Fibroblast of upper back skin (primary cell): ENCODE data around the gene MYH3.
A peak's percentile ranks its signal among the peaks of the same experiment; 100 is the strongest.
"Not testable (repeated sequence)": the region's sequence is repeated elsewhere in the genome, so short reads cannot be mapped to it uniquely, and the experiment has no call there.

ENCODE experiments used
- DNase-seq: peaks from one replicate; pipeline ENCODE4 v3.0.0-alpha.2; 2013

Gene MYH3

GRCh38 chr17:10657148-10657547 is at the start of gene MYH3:
Gene MYH3, minus strand, starts transcription at chr17:10657309. Its CDS starts 2,245 bp downstream, at chr17:10655064.
- no peak for DNase-seq

- DNase-seq: no peak
These were observed 48.6 kb upstream of the MYH3 start for GRCh38 chr17:10705727-10706126.

GRCh38 chr17:10702574-10702973 is 45.5 kb upstream of the MYH3 start:
- peak; percentile 23 for DNase-seq

- no peak for DNase-seq
These were observed 42.7 kb upstream of the MYH3 start for GRCh38 chr17:10699856-10700255.

- DNase-seq: no peak
These were observed 41.1 kb upstream of the MYH3 start for GRCh38 chr17:10698096-10698818.

GRCh38 chr17:10697092-10698081 is 40.3 kb upstream of the MYH3 start, which contains the start of the genes ADPRM and SCO1:
Gene ADPRM, plus strand, starts transcription at chr17:10697594. Its CDS starts 7,333 bp downstream, at chr17:10704927.
Gene SCO1, minus strand, starts transcription at chr17:10697533. Its CDS starts 26 bp downstream, at chr17:10697507.
- DNase-seq: peak; percentile 94

GRCh38 chr17:10695875-10696407 is 38.8 kb upstream of the MYH3 start:
- DNase-seq: not testable (repeated sequence)

GRCh38 chr17:10687499-10687898 is 30.4 kb upstream of the MYH3 start:
- no peak for DNase-seq

- peak; percentile 53 for DNase-seq
These were observed 26.7 kb upstream of the MYH3 start for GRCh38 chr17:10683853-10684252.

GRCh38 chr17:10681866-10682446 is 24.8 kb upstream of the MYH3 start:
- DNase-seq: peak; percentile 93

- DNase-seq: no peak
These were observed 17.6 kb upstream of the MYH3 start for GRCh38 chr17:10674704-10675103.

- DNase-seq: no peak
These were observed 16.2 kb upstream of the MYH3 start for GRCh38 chr17:10673312-10673711.

- peak; percentile 57 for DNase-seq
These were observed 11.7 kb upstream of the MYH3 start for GRCh38 chr17:10668775-10669174.

GRCh38 chr17:10666906-10667305 is 9.8 kb upstream of the MYH3 start:
- no peak for DNase-seq

- DNase-seq: no peak
These were observed 7.5 kb upstream of the MYH3 start for GRCh38 chr17:10664571-10664970.

- no peak for DNase-seq
These were observed 6.1 kb upstream of the MYH3 start for GRCh38 chr17:10663231-10663630.

GRCh38 chr17:10661437-10661836 is 4.3 kb upstream of the MYH3 start:
- DNase-seq: no peak

GRCh38 chr17:10657879-10658278 is 770 bp upstream of the MYH3 start:
- DNase-seq: no peak

- DNase-seq: no peak
These were observed 3.1 kb downstream of the MYH3 start for GRCh38 chr17:10653987-10654386.

- DNase-seq: no peak
These were observed 4.0 kb downstream of the MYH3 start for GRCh38 chr17:10652984-10653659.

- no peak for DNase-seq
These were observed 5.2 kb downstream of the MYH3 start for GRCh38 chr17:10651927-10652326.

- no peak for DNase-seq
These were observed 7.5 kb downstream of the MYH3 start for GRCh38 chr17:10649602-10650001.
